Hepatocyte (in vitro differentiated cells): ENCODE results near the gene CDH22.

ENCODE experiments used
- EZH2 ChIP-seq: fragments of 200-600 bp; sonication (generic); IDR thresholded peaks from 2 replicates; pipeline ENCODE4 v1.6.1; 2016; ENCODE audit warnings: antibody characterized with exemption, mild to moderate bottlenecking, borderline replicate concordance
- EZH2phosphoT487 ChIP-seq: fragments of 200-600 bp; sonication (generic); IDR thresholded peaks from one replicate; pipeline ENCODE4 v1.6.1; 2018; ENCODE audit warnings: antibody characterized with exemption, mild to moderate bottlenecking, low read depth, moderate library complexity; ENCODE audit not compliant: unreplicated experiment, severe bottlenecking
- TF ChIP-seq, protein P1 (sequence below): fragments of 200-600 bp; sonication (generic); IDR thresholded peaks from 2 replicates; pipeline ENCODE4 v1.5.1; 2016; ENCODE audit warnings: antibody characterized with exemption, mild to moderate bottlenecking; ENCODE audit not compliant: poor library complexity

DNA sequence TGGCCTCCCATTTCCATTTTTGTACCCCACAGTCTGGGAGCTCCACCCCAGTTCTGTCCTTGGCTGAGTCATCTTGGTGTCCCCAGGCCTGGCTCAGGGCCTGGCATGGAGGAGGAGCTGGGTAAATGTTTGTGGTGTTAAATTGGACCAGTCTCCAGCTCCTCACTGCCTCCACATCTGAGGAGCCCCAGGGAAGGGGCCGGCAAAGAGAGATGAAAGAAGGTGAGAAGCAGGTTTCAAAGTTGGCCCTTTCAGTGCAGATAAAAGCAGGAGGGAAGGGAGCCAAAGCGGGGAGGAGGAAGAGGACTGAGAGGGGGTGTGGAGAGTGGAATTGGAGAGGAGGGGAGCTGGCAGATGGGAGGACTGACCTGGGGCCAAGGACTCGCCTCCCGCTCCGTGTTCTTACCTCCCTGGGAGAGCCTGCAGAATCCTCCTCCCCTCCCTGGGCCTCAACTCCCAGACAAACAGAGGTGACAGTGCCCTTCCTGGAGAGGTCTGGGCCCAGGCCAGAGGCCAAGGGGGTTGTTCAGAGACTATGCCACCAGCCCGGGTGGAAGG lies 101.2 kb downstream of the CDH22 start:
- TF ChIP-seq, protein P1, sequence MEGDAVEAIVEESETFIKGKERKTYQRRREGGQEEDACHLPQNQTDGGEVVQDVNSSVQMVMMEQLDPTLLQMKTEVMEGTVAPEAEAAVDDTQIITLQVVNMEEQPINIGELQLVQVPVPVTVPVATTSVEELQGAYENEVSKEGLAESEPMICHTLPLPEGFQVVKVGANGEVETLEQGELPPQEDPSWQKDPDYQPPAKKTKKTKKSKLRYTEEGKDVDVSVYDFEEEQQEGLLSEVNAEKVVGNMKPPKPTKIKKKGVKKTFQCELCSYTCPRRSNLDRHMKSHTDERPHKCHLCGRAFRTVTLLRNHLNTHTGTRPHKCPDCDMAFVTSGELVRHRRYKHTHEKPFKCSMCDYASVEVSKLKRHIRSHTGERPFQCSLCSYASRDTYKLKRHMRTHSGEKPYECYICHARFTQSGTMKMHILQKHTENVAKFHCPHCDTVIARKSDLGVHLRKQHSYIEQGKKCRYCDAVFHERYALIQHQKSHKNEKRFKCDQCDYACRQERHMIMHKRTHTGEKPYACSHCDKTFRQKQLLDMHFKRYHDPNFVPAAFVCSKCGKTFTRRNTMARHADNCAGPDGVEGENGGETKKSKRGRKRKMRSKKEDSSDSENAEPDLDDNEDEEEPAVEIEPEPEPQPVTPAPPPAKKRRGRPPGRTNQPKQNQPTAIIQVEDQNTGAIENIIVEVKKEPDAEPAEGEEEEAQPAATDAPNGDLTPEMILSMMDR, result no peak
- TF ChIP-seq EZH2 (no peak), EZH2phosphoT487 (no peak)
